H1 (cell line): ENCODE measurements around the gene BEX3. TPM values are rescaled to one million over a fixed set of nuclear protein-coding genes. Genes with fewer than 3 reads are reported as not detected.

Source experiments
- CTCF ChIA-PET: fragments of 300-600 bp; sonication (Branson Sonifier 250); formaldehyde crosslinking; loops from one replicate; lab custom pipeline; 2021; ENCODE audit not compliant: partially characterized antibody; lab: Charles Lee
- POLR2A ChIA-PET: fragments of 300-600 bp; sonication (Branson Sonifier 250); formaldehyde crosslinking; loops from one replicate; lab custom pipeline; 2021; ENCODE audit warnings: inconsistent platforms; ENCODE audit not compliant: partially characterized antibody; lab: Charles Lee
- DNase-seq, 2 experiments: peaks; one replicate each; pipeline versions ENCODE4 v3.0.0 to v3.0.0-alpha.2; 2010 to 2022; ENCODE audit warnings: low spot score in 2 of 2, low read depth in 1 of 2, mixed read lengths in 1 of 2
- FAIRE-seq: peaks from 2 replicates; lab custom pipeline; 2011; peaks lifted over from hg19 to GRCh38; lab: Jason Lieb, UNC
- H2AFZ ChIP-seq: 2 replicates; pipeline ENCODE4 v1.8.1; 2012; ENCODE audit warnings: low read length, inconsistent platforms
- H2AK5ac ChIP-seq: 2 replicates; pipeline ENCODE4 v1.6.1; 2013; ENCODE audit warnings: low read depth, low read length
- H2BK120ac ChIP-seq: replicated peaks from 2 replicates; pipeline ENCODE3; 2013; ENCODE audit warnings: low read depth, low read length, inconsistent platforms
- H2BK12ac ChIP-seq: 2 replicates; pipeline ENCODE4 v1.6.1; 2013; ENCODE audit warnings: low read depth, low read length
- H2BK15ac ChIP-seq: 2 replicates; pipeline ENCODE4 v1.6.1; 2013; ENCODE audit warnings: low read length
- H2BK20ac ChIP-seq: 2 replicates; pipeline ENCODE4 v1.6.1; 2013; ENCODE audit warnings: low read length
- H2BK5ac ChIP-seq: 2 replicates; pipeline ENCODE4 v1.6.1; 2013; ENCODE audit warnings: low read depth, low read length
- H3K14ac ChIP-seq: 2 replicates; pipeline ENCODE4 v1.6.1; 2013; ENCODE audit warnings: inconsistent platforms; ENCODE audit not compliant: insufficient read length
- H3K18ac ChIP-seq: 2 replicates; pipeline ENCODE4 v1.6.1; 2013; ENCODE audit warnings: low read length; ENCODE audit errors: extremely low read depth
- H3K23ac ChIP-seq: 2 replicates; pipeline ENCODE4 v1.6.1; 2013; ENCODE audit warnings: inconsistent platforms; ENCODE audit not compliant: insufficient read length
- H3K23me2 ChIP-seq: 2 replicates; pipeline ENCODE4 v1.6.1; 2013; ENCODE audit warnings: low read depth, low read length
- H3K27ac ChIP-seq: 2 replicates; pipeline ENCODE4 v1.6.1; 2011; ENCODE audit warnings: low read depth, low read length, inconsistent platforms
- H3K27me3 ChIP-seq, 4 experiments: replicated peaks in 1 of 4; 1 replicate in 1 of 4; 2 replicates in 3 of 4; pipeline versions ENCODE4 v1.6.1 to v1.8.1; 2011 to 2013; ENCODE audit warnings: low read length in 3 of 4, mild to moderate bottlenecking in 3 of 4, inconsistent platforms in 2 of 4, mixed read lengths in 2 of 4, moderate library complexity in 1 of 4; ENCODE audit not compliant: control insufficient read depth in 3 of 4, insufficient read depth in 3 of 4; ENCODE audit errors: extremely low read depth in 1 of 4
- H3K36me3 ChIP-seq, 4 experiments: 2 replicates each; pipeline versions ENCODE4 v1.6.1 to v1.8.1; 2011 to 2013; ENCODE audit warnings: mild to moderate bottlenecking in 4 of 4, low read length in 3 of 4, moderate library complexity in 2 of 4, control low read depth in 1 of 4, inconsistent platforms in 1 of 4; ENCODE audit not compliant: insufficient read depth in 4 of 4, control insufficient read depth in 2 of 4
- H3K4ac ChIP-seq: replicated peaks from 2 replicates; pipeline ENCODE3; 2013; ENCODE audit warnings: low read length, low read depth, mixed read lengths, inconsistent platforms; ENCODE audit not compliant: insufficient read length
- H3K4me1 ChIP-seq, 4 experiments: replicated peaks in 1 of 4; 1 replicate in 1 of 4; 2 replicates in 3 of 4; pipeline versions ENCODE4 v1.6.1 to v1.8.1; 2011 to 2013; ENCODE audit warnings: low read length in 3 of 4, inconsistent platforms in 2 of 4, mixed read lengths in 1 of 4; ENCODE audit not compliant: insufficient read depth in 4 of 4, control insufficient read depth in 3 of 4
- H3K4me2 ChIP-seq, 2 experiments: 2 replicates each; pipeline versions ENCODE4 v1.6.1 to v1.8.1; 2011 to 2013; ENCODE audit warnings: low read depth in 2 of 2, low read length in 2 of 2, control low read depth in 1 of 2, inconsistent platforms in 1 of 2, mild to moderate bottlenecking in 1 of 2; ENCODE audit not compliant: insufficient read depth in 1 of 2
- H3K4me3 ChIP-seq, 4 experiments: fragments of 200-600, 300-600 bp in 1 of 4; sonication (generic), shearing (Covaris generic), sonication (Bioruptor Twin) in 1 of 4; 2 replicates each; pipeline versions ENCODE4 v1.5.1 to v1.8.1; 2011 to 2016; ENCODE audit warnings: low read length in 4 of 4, low read depth in 3 of 4, control low read depth in 2 of 4, inconsistent platforms in 2 of 4, mild to moderate bottlenecking in 2 of 4, mixed read lengths in 1 of 4, moderate library complexity in 1 of 4; ENCODE audit not compliant: insufficient read depth in 2 of 4; ENCODE audit errors: extremely low read depth in 1 of 4
- H3K56ac ChIP-seq: replicated peaks from 2 replicates; pipeline ENCODE3; 2013; ENCODE audit warnings: low read depth, mild to moderate bottlenecking, mixed read lengths, low read length, inconsistent platforms; ENCODE audit not compliant: insufficient read length
- H3K79me1 ChIP-seq: 2 replicates; pipeline ENCODE4 v1.6.1; 2013; ENCODE audit warnings: low read depth, low read length, control low read depth
- H3K79me2 ChIP-seq, 2 experiments: 2 replicates each; pipeline versions ENCODE4 v1.6.1 to v1.8.1; 2012 to 2013; ENCODE audit warnings: low read length in 2 of 2, mild to moderate bottlenecking in 2 of 2, inconsistent platforms in 1 of 2; ENCODE audit not compliant: insufficient read depth in 2 of 2, control insufficient read depth in 1 of 2
- H3K9ac ChIP-seq, 4 experiments: replicated peaks in 1 of 4; 1 replicate in 1 of 4; 2 replicates in 3 of 4; pipeline versions ENCODE4 v1.6.1 to v1.8.1; 2011 to 2013; ENCODE audit warnings: low read depth in 3 of 4, low read length in 3 of 4, control low read depth in 2 of 4, mild to moderate bottlenecking in 2 of 4, moderate library complexity in 2 of 4, inconsistent platforms in 1 of 4; ENCODE audit errors: extremely low read depth in 1 of 4
- H3K9me3 ChIP-seq, 2 experiments: 2 replicates each; pipeline versions ENCODE4 v1.6.1 to v1.8.1; 2012 to 2013; ENCODE audit warnings: mild to moderate bottlenecking in 2 of 2, moderate library complexity in 2 of 2, control low read depth in 1 of 2, inconsistent platforms in 1 of 2, low read depth in 1 of 2, low read length in 1 of 2, mixed read lengths in 1 of 2; ENCODE audit not compliant: insufficient read depth in 2 of 2
- H4K20me1 ChIP-seq, 2 experiments: replicated peaks in 1 of 2; 2 replicates each; pipeline versions ENCODE3 to v1.8.1; 2011 to 2013; ENCODE audit warnings: inconsistent platforms in 2 of 2, low read length in 2 of 2, mild to moderate bottlenecking in 1 of 2; ENCODE audit not compliant: insufficient read depth in 2 of 2, control insufficient read depth in 1 of 2
- H4K5ac ChIP-seq: 2 replicates; pipeline ENCODE4 v1.6.1; 2013; ENCODE audit warnings: low read length, low read depth, mixed read lengths, inconsistent platforms; ENCODE audit not compliant: insufficient read length
- H4K8ac ChIP-seq: 2 replicates; pipeline ENCODE4 v1.8.0; 2013; ENCODE audit warnings: mild to moderate bottlenecking, moderate library complexity, low read length, inconsistent platforms; ENCODE audit not compliant: insufficient read depth; ENCODE audit errors: extremely low read depth
- H4K91ac ChIP-seq: replicated peaks from 2 replicates; pipeline ENCODE3; 2013; ENCODE audit warnings: low read length, mixed read lengths, inconsistent platforms; ENCODE audit not compliant: insufficient read length
- POLR2A ChIP-seq, 2 experiments: IDR thresholded peaks; 1 replicate in 1 of 2; 2 replicates in 1 of 2; pipeline ENCODE4 v1.6.1; 2011; ENCODE audit warnings: low read depth in 2 of 2, low read length in 2 of 2, mild to moderate bottlenecking in 2 of 2; ENCODE audit errors: control extremely low read depth in 1 of 2
- SUZ12 ChIP-seq: fragments of 200-600 bp; sonication (generic); IDR thresholded peaks from 2 replicates; pipeline ENCODE4 v1.6.1; 2012; ENCODE audit warnings: mild to moderate bottlenecking, inconsistent platforms, low read length, moderate library complexity, mixed read lengths
- TBP ChIP-seq: IDR thresholded peaks from 2 replicates; pipeline ENCODE4 v1.6.1; 2011; ENCODE audit warnings: low read depth, low read length, improper control_type of control experiment
- TCF12 ChIP-seq: IDR thresholded peaks from 2 replicates; pipeline ENCODE4 v1.6.1; 2011; ENCODE audit warnings: low read depth, mild to moderate bottlenecking, low read length
- WGBS, 2 experiments: shearing (Covaris generic) in 1 of 2; methylation state at CpG; one replicate each; pipeline versions ENCODE4 v1.1.6 to v1.1.7; 2013 to 2015; ENCODE audit warnings: low lambda C conversion rate in 2 of 2, mixed read lengths in 2 of 2, inconsistent platforms in 1 of 2, low coverage in 1 of 2, missing lambda C conversion rate in 1 of 2; ENCODE audit not compliant: insufficient replicate concordance in 2 of 2, insufficient coverage in 1 of 2, insufficient read length in 1 of 2; ENCODE audit errors: extremely low coverage in 1 of 2, missing lambda C conversion rate in 1 of 2; 5-methylcytosine and 5-hydroxymethylcytosine counted together
- polyA plus RNA-seq, 7 experiments: library from polyadenylated mRNA; depleted of rRNA in 3 of 7; stranded (reverse) in 5 of 7; unstranded in 2 of 7; fragments of >200 nt in 5 of 7; fragments of 200-250 nt in 2 of 7; gene quantifications; 1 replicate in 5 of 7; 2 replicates in 1 of 7; 4 replicates in 1 of 7; pipeline versions ENCODE4 v1.2.1 to v1.2.3, GENCODE V29; 2011 to 2013; ENCODE audit warnings: missing spikeins in 2 of 7, mixed read lengths in 2 of 7
- total RNA-seq: library from RNA; stranded (reverse); fragmentation: NEBNext Ultra II Directional; extraction: Animal tissue kit (Norgen Biotek cat#: 25700); gene quantifications from 2 replicates; pipeline ENCODE4 v1.2.1, GENCODE V29; 2021

Gene BEX3
- total and polyA plus RNA-seq, 2 of the 8 experiments (the other 6 are each of a cell fraction or from before 2014, with no cell fraction given) = 330 to 366 TPM

GRCh38 chrX:103356858-103357257 is 19.5 kb upstream of the BEX3 start:
- Histone ChIP-seq H2AFZ (no peak overlapping the region), H3K4ac (no peak overlapping the region), H3K4me2 (peak overlapping the region; percentile 64 to 74), H4K20me1 (no peaks in the 10 kb centered on the region), H3K27ac (peak overlapping the region; percentile 70; the same call in 1 of the 2 replicates), H2BK120ac (no peak overlapping the region), H2BK12ac (no peak overlapping the region), H2BK20ac (no peak overlapping the region), H3K4me3 (peak overlapping the region; percentile 72 to 94 (median 81)), H3K27me3 (no peaks in the 10 kb centered on the region), H4K91ac (no peak overlapping the region), H3K14ac (no peak overlapping the region), H3K4me1 (no peaks in the 10 kb centered on the region), H3K9me3 (no peaks in the 10 kb centered on the region), H3K79me2 (peaks cover 0 to 5% of the 10 kb centered on the region in 2 experiments; a peak in 1 of 4 replicates), H3K23ac (no peak overlapping the region), H2BK15ac (no peak overlapping the region), H2BK5ac (no peak overlapping the region), H3K9ac (peak overlapping the region; percentile 34 to 71 (median 54)), H3K23me2 (no peaks in the 10 kb centered on the region; the same call in 1 of the 2 replicates), H3K79me1 (no peaks in the 10 kb centered on the region), H3K18ac (peak overlapping the region; percentile 32; the same call in 1 of the 2 replicates), H2AK5ac (no peak overlapping the region), H4K5ac (no peak overlapping the region), H3K36me3 (peaks cover 0 to 9% (median 0%) of the 10 kb centered on the region in 4 experiments; a peak in 1 of 8 replicates), H3K56ac (no peak overlapping the region), H4K8ac (peak overlapping the region; percentile 31; the same call in 1 of the 2 replicates)
- DNase-seq (no peak), FAIRE-seq (no peak)
- ChIA-PET CTCF (interaction anchor here (1.2 kb wide), 1 partner anchor 19 kb away, joined by 6 read pairs; no protein-coding TSS in a partner anchor), POLR2A (interaction anchor here (1.0 to 3.1 kb wide), 9 partner anchors 9 to 105 kb away, joined by 3 to 30 read pairs (median 5); partner anchors contain the start of genes BEX2, BEX3 and TCEAL7)
- no peak for TF ChIP-seq SUZ12
- TF ChIP-seq TCF12 = no peak
- TF ChIP-seq POLR2A (IDR thresholded peaks at IDR 0.05; ENCODE audit: control extremely low read depth in 1 of 2, low read depth in 2 of 2, low read length in 2 of 2) = peak in 1 of 2 experiments; percentile 17; a peak in 1 of 3 replicates
- TF ChIP-seq TBP = 0 out of 2 replicates have a peak, but pooled peaks have one; percentile 0
- 0% methylated on average over 1 of the region's 13 CpGs; no CpG with 5 or more reads in 1 of the 2 experiments for WGBS, 2 experiments
